GM12878 (cell line): ENCODE measurements around the gene TOM1L1. TPM values are rescaled to one million over a fixed set of nuclear protein-coding genes. Genes with fewer than 3 reads are reported as not detected.

ENCODE experiments used
- BACH1 ChIP-seq: fragments of 450-650 bp; IDR thresholded peaks from 2 replicates; pipeline ENCODE4 v1.6.1; 2017; ENCODE audit warnings: mild to moderate bottlenecking, borderline replicate concordance
- CTCF ChIP-seq, 3 experiments: IDR thresholded peaks in 2 of 3; conservative IDR thresholded peaks in 1 of 3; 2 replicates each; pipeline ENCODE4 v1.5.1; 2011; ENCODE audit warnings: low read depth in 3 of 3, low read length in 3 of 3, mild to moderate bottlenecking in 3 of 3, control low read depth in 2 of 3, moderate library complexity in 2 of 3, inconsistent platforms in 1 of 3, mixed read lengths in 1 of 3; ENCODE audit not compliant: control insufficient read depth in 2 of 3, insufficient read depth in 1 of 3; ENCODE audit errors: extremely low read depth in 1 of 3
- EP300 ChIP-seq, 2 experiments: fragments of 150-350 bp in 1 of 2; IDR thresholded peaks; 2 replicates each; pipeline ENCODE4 v1.6.1; 2011 to 2012; ENCODE audit warnings: low read depth in 2 of 2, low read length in 2 of 2, borderline replicate concordance in 1 of 2, improper control_type of control experiment in 1 of 2, inconsistent platforms in 1 of 2; ENCODE audit not compliant: control insufficient read depth in 1 of 2
- GATAD2B ChIP-seq: fragments of 450-650 bp; conservative IDR thresholded peaks from 2 replicates; pipeline ENCODE4 v1.6.1; 2017; ENCODE audit warnings: low read depth, mild to moderate bottlenecking, moderate library complexity
- IKZF1 ChIP-seq: fragments of 450-650 bp; conservative IDR thresholded peaks from 2 replicates; pipeline ENCODE4 v1.6.1; 2017; ENCODE audit warnings: antibody characterized with exemption, mild to moderate bottlenecking
- NKRF ChIP-seq: fragments of 450-650 bp; conservative IDR thresholded peaks from 2 replicates; pipeline ENCODE4 v1.6.1; 2017; ENCODE audit warnings: mild to moderate bottlenecking, moderate library complexity
- SUPT20H ChIP-seq: IDR thresholded peaks from 2 replicates; pipeline ENCODE4 v1.6.1; 2011; ENCODE audit warnings: low read depth, mild to moderate bottlenecking, low read length, moderate library complexity, borderline replicate concordance; ENCODE audit not compliant: control insufficient read depth
- polyA plus RNA-seq, 11 experiments: library from polyadenylated mRNA; depleted of rRNA in 4 of 11; unstranded in 6 of 11; stranded (reverse) in 5 of 11; fragments of >200 nt; fragmentation: Nextera tagmentation in 4 of 11; fragmentation: Illumina TruSeq in 1 of 11; extraction: Ambion mirVana in 4 of 11; extraction: Trizol in 1 of 11; gene quantifications; 1 replicate in 1 of 11; 2 replicates in 10 of 11; pipeline versions ENCODE4 v1.2.1 to v1.2.3, GENCODE V29; 2011 to 2016; ENCODE audit warnings: inconsistent platforms in 2 of 11, missing spikeins in 2 of 11, low read depth in 1 of 11
- total RNA-seq, 4 experiments: library from RNA; depleted of rRNA in 3 of 4; stranded (reverse); fragments of >200 nt in 3 of 4; fragmentation: Illumina TruSeq in 1 of 4; extraction: Trizol in 1 of 4; gene quantifications; 2 replicates each; pipeline versions ENCODE4 v1.2.1 to v1.2.3, GENCODE V29; 2013 to 2021

Gene TOM1L1
- total and polyA plus RNA-seq, 10 of the 15 experiments (the other 5 are each of a cell fraction or from before 2014, with no cell fraction given): 1.9 to 8.8 (median 2.5) TPM

GRCh38 chr17:54891176-54891821 is 9.4 kb upstream of the TOM1L1 start (continued):
- TF ChIP-seq BACH1 (no peak), GATAD2B (no peak), SUPT20H (no peak), NKRF (no peak), IKZF1 (no peak), CTCF (IDR thresholded peaks at IDR 0.05 in 2 of 3, conservative IDR thresholded peaks at IDR 0.05 in 1 of 3; ENCODE audit: control insufficient read depth in 2 of 3, extremely low read depth in 1 of 3, insufficient read depth in 1 of 3, low read depth in 3 of 3, low read length in 3 of 3) (peak; percentile 16 to 49 (median 38); a peak in 5 of 6 replicates), EP300 (IDR thresholded peaks at IDR 0.05; ENCODE audit: borderline replicate concordance in 1 of 2, control insufficient read depth in 1 of 2, low read depth in 2 of 2, low read length in 2 of 2) (no peak)
